GM23338 (cell line): ENCODE data around the gene PAFAH2. TPM values are rescaled to one million over a fixed set of nuclear protein-coding genes. Genes with fewer than 3 reads are reported as not detected.

Experiments used
- ATAC-seq: fragments of 200-7000 bp; cut with Tn5 transposase; 3 replicates; pipeline ENCODE4 v1.9.1; 2020
- DNase-seq: peaks from one replicate; pipeline ENCODE4 v3.0.0-alpha.2; 2015; ENCODE audit warnings: low spot score
- H2AFZ ChIP-seq: fragments of 200-600 bp; sonication (generic); 2 replicates; pipeline ENCODE4 v1.8.0; 2016; ENCODE audit warnings: antibody characterized with exemption, mild to moderate bottlenecking, moderate library complexity
- H3F3A ChIP-seq: fragments of 200-600 bp; sonication (generic); replicated peaks from 2 replicates; pipeline ENCODE4 v1.8.0; 2017; ENCODE audit warnings: antibody characterized with exemption, mixed run types, low read depth
- H3K27ac ChIP-seq: fragments of 200-600 bp; sonication (generic); 2 replicates; pipeline ENCODE4 v1.6.1; 2016; ENCODE audit warnings: low read depth
- H3K27me3 ChIP-seq: fragments of 200-600 bp; sonication (generic); 2 replicates; pipeline ENCODE4 v1.8.0; 2016; ENCODE audit warnings: mild to moderate bottlenecking, mixed run types, moderate library complexity; ENCODE audit not compliant: insufficient read depth
- H3K36me3 ChIP-seq: fragments of 200-600 bp; sonication (generic); 2 replicates; pipeline ENCODE4 v1.8.0; 2016; ENCODE audit warnings: mild to moderate bottlenecking; ENCODE audit not compliant: insufficient read depth
- H3K4me1 ChIP-seq: fragments of 200-600 bp; sonication (generic); 2 replicates; pipeline ENCODE4 v1.8.0; 2016; ENCODE audit warnings: mild to moderate bottlenecking, moderate library complexity; ENCODE audit not compliant: insufficient read depth
- H3K4me2 ChIP-seq: fragments of 200-600 bp; sonication (generic); 2 replicates; pipeline ENCODE4 v1.7.1; 2017; ENCODE audit warnings: mixed run types
- H3K4me3 ChIP-seq: fragments of 200-600 bp; sonication (generic); 2 replicates; pipeline ENCODE4 v1.6.1; 2016; ENCODE audit warnings: mixed run types
- H3K79me2 ChIP-seq: fragments of 200-600 bp; sonication (generic); replicated peaks from 2 replicates; pipeline ENCODE4 v1.8.0; 2017; ENCODE audit warnings: mild to moderate bottlenecking; ENCODE audit not compliant: insufficient read depth
- H3K9me2 ChIP-seq: fragments of 200-600 bp; sonication (generic); 2 replicates; pipeline ENCODE4 v1.8.0; 2017; ENCODE audit not compliant: insufficient read depth
- H4K20me1 ChIP-seq: fragments of 200-600 bp; sonication (generic); replicated peaks from 2 replicates; pipeline ENCODE4 v1.8.0; 2017; ENCODE audit warnings: mild to moderate bottlenecking; ENCODE audit not compliant: insufficient read depth
- H3K27ac Mint-ChIP-seq: 2 replicates; pipeline ENCODE4 v1.8.0; 2020; ENCODE audit warnings: inconsistent platforms, mild to moderate bottlenecking, moderate library complexity, mixed read lengths
- H3K27me3 Mint-ChIP-seq: 3 replicates; pipeline ENCODE4 v1.8.0; 2022; ENCODE audit warnings: low read depth, mild to moderate bottlenecking, moderate library complexity, mixed read lengths, inconsistent platforms; ENCODE audit not compliant: insufficient read depth, poor library complexity
- H3K36me3 Mint-ChIP-seq: 3 replicates; pipeline ENCODE4 v1.8.0; 2021; ENCODE audit warnings: low read depth, mild to moderate bottlenecking, inconsistent platforms, moderate library complexity, mixed read lengths
- H3K4me1 Mint-ChIP-seq: 3 replicates; pipeline ENCODE4 v1.8.0; 2020; ENCODE audit warnings: mild to moderate bottlenecking, inconsistent platforms, mixed read lengths
- H3K4me3 Mint-ChIP-seq: 3 replicates; pipeline ENCODE4 v1.8.0; 2021; ENCODE audit warnings: moderate library complexity, mild to moderate bottlenecking, inconsistent platforms, mixed read lengths
- H3K9me3 Mint-ChIP-seq: 3 replicates; pipeline ENCODE4 v1.8.0; 2020; ENCODE audit warnings: moderate library complexity, mild to moderate bottlenecking, inconsistent platforms, mixed read lengths
- CREB1 ChIP-seq: fragments of 250-450 bp; sonication (Bioruptor Pico); IDR thresholded peaks from 2 replicates; pipeline ENCODE4 v1.5.0; 2020; ENCODE audit warnings: low read depth, mild to moderate bottlenecking, moderate library complexity
- EZH2 ChIP-seq: fragments of 200-600 bp; sonication (generic); IDR thresholded peaks from one replicate; pipeline ENCODE4 v1.8.0; 2017; ENCODE audit warnings: antibody characterized with exemption, mild to moderate bottlenecking, low read depth; ENCODE audit not compliant: unreplicated experiment
- EZH2phosphoT487 ChIP-seq: fragments of 200-600 bp; sonication (generic); IDR thresholded peaks from one replicate; pipeline ENCODE4 v1.8.1; 2018; ENCODE audit warnings: antibody characterized with exemption; ENCODE audit not compliant: unreplicated experiment
- JUNB ChIP-seq: IDR thresholded peaks from one replicate; pipeline ENCODE4 v1.6.1; 2016; ENCODE audit warnings: antibody characterized with exemption; ENCODE audit not compliant: unreplicated experiment
- NANOG ChIP-seq: IDR thresholded peaks from 2 replicates; pipeline ENCODE4 v1.6.1; 2016; ENCODE audit warnings: antibody characterized with exemption, borderline replicate concordance
- STAT1 ChIP-seq: IDR thresholded peaks from one replicate; pipeline ENCODE4 v1.6.1; 2016; ENCODE audit warnings: antibody characterized with exemption; ENCODE audit not compliant: unreplicated experiment
- ZNF114 ChIP-seq: fragments of 250-450 bp; sonication (Bioruptor Pico); IDR thresholded peaks from 2 replicates; pipeline ENCODE4 v1.5.0; 2020; ENCODE audit warnings: mild to moderate bottlenecking, moderate library complexity
- polyA plus RNA-seq: library from polyadenylated mRNA; unstranded; fragments of >200 nt; fragmentation: Nextera tagmentation; extraction: Ambion mirVana; gene quantifications from 2 replicates; pipeline ENCODE4 v1.2.1, GENCODE V29; 2016
- total RNA-seq: library from RNA; depleted of rRNA; stranded (reverse); fragments of >200 nt; shearing (Covaris generic); gene quantifications from 2 replicates; pipeline ENCODE4 v1.2.3, GENCODE V29; 2014
- TF ChIP-seq, protein P1 (sequence below), 2 experiments: fragments of 200-600 bp in 1 of 2; sonication (generic) in 1 of 2; conservative IDR thresholded peaks; 2 replicates each; pipeline versions ENCODE4 v1.5.1 to v1.6.1; 2016 to 2017; ENCODE audit warnings: antibody characterized with exemption in 2 of 2, low read depth in 2 of 2, mild to moderate bottlenecking in 2 of 2, moderate library complexity in 1 of 2
- TF ChIP-seq, protein P2 (sequence below): IDR thresholded peaks from 2 replicates; pipeline ENCODE4 v1.6.1; 2016; ENCODE audit warnings: antibody characterized with exemption
- TF ChIP-seq, protein P3 (sequence below): IDR thresholded peaks from one replicate; pipeline ENCODE4 v1.6.1; 2018; ENCODE audit warnings: antibody characterized with exemption; ENCODE audit not compliant: unreplicated experiment

Gene PAFAH2
- total and polyA plus RNA-seq, 2 experiments from 2014 or later = 5.7 to 10.3 TPM

DNA sequence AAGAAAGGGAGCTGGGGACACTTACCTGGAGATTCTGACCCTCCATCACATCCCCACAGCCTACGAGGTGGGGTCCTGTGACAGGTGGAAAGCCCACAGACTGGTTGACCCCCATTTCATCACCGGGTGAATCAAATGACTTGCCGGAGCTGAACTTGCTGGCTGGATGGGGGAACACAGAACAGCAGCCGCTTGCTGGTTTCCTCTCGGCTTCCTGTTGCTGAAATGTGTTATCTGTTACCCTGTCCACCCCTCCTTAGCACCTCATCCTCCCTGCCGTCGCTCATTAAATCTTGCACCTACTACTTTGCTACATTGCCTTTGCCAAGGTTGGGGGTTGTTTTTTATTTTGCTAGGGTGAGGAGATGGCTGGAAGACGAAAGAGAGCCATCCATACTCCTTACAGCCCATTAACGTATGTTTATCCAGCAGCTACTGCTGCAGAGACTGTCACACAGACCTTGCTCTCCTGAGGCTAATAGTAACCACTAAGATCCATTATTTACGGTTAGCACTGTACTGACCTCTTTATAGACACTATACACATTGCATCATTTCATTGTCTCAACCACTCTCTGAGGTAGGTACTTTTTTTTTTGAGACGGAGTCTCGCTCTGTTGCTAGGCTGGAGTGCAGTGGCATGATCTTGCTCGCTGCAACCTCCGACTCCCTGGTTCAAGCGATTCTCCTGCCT is 7.0 kb downstream of the PAFAH2 start (continued):
- TF ChIP-seq EZH2 = no peak
- TF ChIP-seq, protein P1, sequence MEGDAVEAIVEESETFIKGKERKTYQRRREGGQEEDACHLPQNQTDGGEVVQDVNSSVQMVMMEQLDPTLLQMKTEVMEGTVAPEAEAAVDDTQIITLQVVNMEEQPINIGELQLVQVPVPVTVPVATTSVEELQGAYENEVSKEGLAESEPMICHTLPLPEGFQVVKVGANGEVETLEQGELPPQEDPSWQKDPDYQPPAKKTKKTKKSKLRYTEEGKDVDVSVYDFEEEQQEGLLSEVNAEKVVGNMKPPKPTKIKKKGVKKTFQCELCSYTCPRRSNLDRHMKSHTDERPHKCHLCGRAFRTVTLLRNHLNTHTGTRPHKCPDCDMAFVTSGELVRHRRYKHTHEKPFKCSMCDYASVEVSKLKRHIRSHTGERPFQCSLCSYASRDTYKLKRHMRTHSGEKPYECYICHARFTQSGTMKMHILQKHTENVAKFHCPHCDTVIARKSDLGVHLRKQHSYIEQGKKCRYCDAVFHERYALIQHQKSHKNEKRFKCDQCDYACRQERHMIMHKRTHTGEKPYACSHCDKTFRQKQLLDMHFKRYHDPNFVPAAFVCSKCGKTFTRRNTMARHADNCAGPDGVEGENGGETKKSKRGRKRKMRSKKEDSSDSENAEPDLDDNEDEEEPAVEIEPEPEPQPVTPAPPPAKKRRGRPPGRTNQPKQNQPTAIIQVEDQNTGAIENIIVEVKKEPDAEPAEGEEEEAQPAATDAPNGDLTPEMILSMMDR (conservative IDR thresholded peaks at IDR 0.05; ENCODE audit: low read depth in 2 of 2) = no peak
- TF ChIP-seq, protein P2, sequence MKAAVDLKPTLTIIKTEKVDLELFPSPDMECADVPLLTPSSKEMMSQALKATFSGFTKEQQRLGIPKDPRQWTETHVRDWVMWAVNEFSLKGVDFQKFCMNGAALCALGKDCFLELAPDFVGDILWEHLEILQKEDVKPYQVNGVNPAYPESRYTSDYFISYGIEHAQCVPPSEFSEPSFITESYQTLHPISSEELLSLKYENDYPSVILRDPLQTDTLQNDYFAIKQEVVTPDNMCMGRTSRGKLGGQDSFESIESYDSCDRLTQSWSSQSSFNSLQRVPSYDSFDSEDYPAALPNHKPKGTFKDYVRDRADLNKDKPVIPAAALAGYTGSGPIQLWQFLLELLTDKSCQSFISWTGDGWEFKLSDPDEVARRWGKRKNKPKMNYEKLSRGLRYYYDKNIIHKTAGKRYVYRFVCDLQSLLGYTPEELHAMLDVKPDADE = no peak
- no peak for TF ChIP-seq JUNB
- no peak for TF ChIP-seq STAT1
- TF ChIP-seq, protein P3, sequence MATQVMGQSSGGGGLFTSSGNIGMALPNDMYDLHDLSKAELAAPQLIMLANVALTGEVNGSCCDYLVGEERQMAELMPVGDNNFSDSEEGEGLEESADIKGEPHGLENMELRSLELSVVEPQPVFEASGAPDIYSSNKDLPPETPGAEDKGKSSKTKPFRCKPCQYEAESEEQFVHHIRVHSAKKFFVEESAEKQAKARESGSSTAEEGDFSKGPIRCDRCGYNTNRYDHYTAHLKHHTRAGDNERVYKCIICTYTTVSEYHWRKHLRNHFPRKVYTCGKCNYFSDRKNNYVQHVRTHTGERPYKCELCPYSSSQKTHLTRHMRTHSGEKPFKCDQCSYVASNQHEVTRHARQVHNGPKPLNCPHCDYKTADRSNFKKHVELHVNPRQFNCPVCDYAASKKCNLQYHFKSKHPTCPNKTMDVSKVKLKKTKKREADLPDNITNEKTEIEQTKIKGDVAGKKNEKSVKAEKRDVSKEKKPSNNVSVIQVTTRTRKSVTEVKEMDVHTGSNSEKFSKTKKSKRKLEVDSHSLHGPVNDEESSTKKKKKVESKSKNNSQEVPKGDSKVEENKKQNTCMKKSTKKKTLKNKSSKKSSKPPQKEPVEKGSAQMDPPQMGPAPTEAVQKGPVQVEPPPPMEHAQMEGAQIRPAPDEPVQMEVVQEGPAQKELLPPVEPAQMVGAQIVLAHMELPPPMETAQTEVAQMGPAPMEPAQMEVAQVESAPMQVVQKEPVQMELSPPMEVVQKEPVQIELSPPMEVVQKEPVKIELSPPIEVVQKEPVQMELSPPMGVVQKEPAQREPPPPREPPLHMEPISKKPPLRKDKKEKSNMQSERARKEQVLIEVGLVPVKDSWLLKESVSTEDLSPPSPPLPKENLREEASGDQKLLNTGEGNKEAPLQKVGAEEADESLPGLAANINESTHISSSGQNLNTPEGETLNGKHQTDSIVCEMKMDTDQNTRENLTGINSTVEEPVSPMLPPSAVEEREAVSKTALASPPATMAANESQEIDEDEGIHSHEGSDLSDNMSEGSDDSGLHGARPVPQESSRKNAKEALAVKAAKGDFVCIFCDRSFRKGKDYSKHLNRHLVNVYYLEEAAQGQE = no peak
- TF ChIP-seq CREB1 (CRISPR knock-in tag) = no peak

DNA sequence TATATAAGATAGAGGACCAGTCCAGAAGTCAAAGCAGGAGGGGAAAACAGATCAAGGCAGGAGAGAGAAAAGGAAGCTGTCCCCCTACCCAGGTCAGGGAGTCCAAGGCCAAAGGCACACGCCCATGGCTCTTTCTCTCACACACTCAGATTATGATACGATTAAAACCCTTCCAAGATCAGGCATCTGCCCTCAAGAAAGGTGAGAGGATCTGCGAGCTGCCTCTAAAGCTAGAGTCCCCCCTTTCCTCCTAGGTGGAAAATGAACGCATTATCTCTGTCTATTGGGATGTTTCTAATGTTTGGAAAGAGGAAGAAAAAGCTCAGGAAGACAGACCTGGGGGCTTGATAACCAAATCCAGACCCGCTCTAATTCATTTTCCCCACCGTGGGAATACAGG is 7.6 kb downstream of the PAFAH2 start:
- H3K27ac Mint-ChIP-seq = no peak overlapping the region
- H3K27ac ChIP-seq = no peak overlapping the region
- TF ChIP-seq, protein P2 = no peak
- TF ChIP-seq STAT1 (no peak), NANOG (no peak), EZH2phosphoT487 (no peak), ZNF114 (CRISPR knock-in tag) (no peak), CREB1 (CRISPR knock-in tag) (no peak), EZH2 (no peak)
- TF ChIP-seq, protein P3 = no peak

More for the DNA sequence above, 7.6 kb downstream of the PAFAH2 start:
- Mint-ChIP-seq H3K4me1 (peaks cover 14% of the 10 kb centered on the region), H3K27me3 (no peaks in the 10 kb centered on the region), H3K4me3 (no peak overlapping the region), H3K9me3 (no peaks in the 10 kb centered on the region; the same call in 2 of the 3 replicates), H3K36me3 (peaks cover 8% of the 10 kb centered on the region)
- H3K4me1 ChIP-seq = no peaks in the 10 kb centered on the region
- no peaks in the 10 kb centered on the region for H3K36me3 ChIP-seq
- no peak for ATAC-seq
- no peak overlapping the region for H3K4me3 ChIP-seq
- H4K20me1 ChIP-seq = no peaks in the 10 kb centered on the region; the same call in 1 of the 2 replicates
- no peaks in the 10 kb centered on the region for H3K27me3 ChIP-seq
- no peaks in the 10 kb centered on the region for H3K9me2 ChIP-seq
- no peaks in the 10 kb centered on the region for H3K79me2 ChIP-seq
- H3F3A ChIP-seq = no peaks in the 10 kb centered on the region
- DNase-seq = no peak
- no peak overlapping the region for H3K4me2 ChIP-seq
- H2AFZ ChIP-seq = no peak overlapping the region
